GM10248 (cell line): ENCODE data around the gene PDE4D.

ENCODE experiments used
- CTCF ChIA-PET: fragments of 300-600 bp; sonication (Branson Sonifier 250); formaldehyde crosslinking; extraction: SDS; loops from one replicate; lab custom pipeline; 2021; ENCODE audit warnings: antibody characterized with exemption; lab: Yijun Ruan, JAX
- POLR2A ChIA-PET: fragments of 350-650 bp; sonication (Branson Sonifier 250); formaldehyde crosslinking; extraction: SDS; loops from one replicate; lab custom pipeline; 2020; ENCODE audit warnings: antibody characterized with exemption; lab: Yijun Ruan, JAX
- DNase-seq: peaks from one replicate; pipeline ENCODE4 v3.0.0; 2012; ENCODE audit errors: extremely low spot score
- CTCF ChIP-seq: IDR thresholded peaks from 2 replicates; pipeline ENCODE4 v1.5.1; 2012; ENCODE audit warnings: mild to moderate bottlenecking, low read depth; ENCODE audit errors: extremely low read depth, missing control alignments, control extremely low read depth

The PDE4D gene

GRCh38 chr5:58993461-58993860 lies 900.1 kb downstream of the PDE4D start:
- CTCF ChIA-PET = no interaction called here
- TF ChIP-seq CTCF = no peak
- POLR2A ChIA-PET = no interaction called here
- no peak for DNase-seq

GRCh38 chr5:58988938-58989337 lies 904.6 kb downstream of the PDE4D start:
- no peak for DNase-seq
- ChIA-PET CTCF (no interaction called here), POLR2A (no interaction called here)
- no peak for TF ChIP-seq CTCF

- CTCF ChIA-PET = interaction anchor here (1.0 to 2.0 kb wide), 3 partner anchors 12 to 101 kb away, joined by 3 to 4 read pairs (median 3); no protein-coding TSS in a partner anchor
- no peak for TF ChIP-seq CTCF
- POLR2A ChIA-PET = no interaction called here
- no peak for DNase-seq
These were observed 906.3 kb downstream of the PDE4D start for GRCh38 chr5:58987193-58987592.

- TF ChIP-seq CTCF = no peak
- ChIA-PET POLR2A (no interaction called here), CTCF (interaction anchor here (1.2 to 2.7 kb wide), 3 partner anchors 9 to 100 kb away, joined by 3 to 7 read pairs (median 4); no protein-coding TSS in a partner anchor)
- DNase-seq = no peak
These were observed 907.2 kb downstream of the PDE4D start for GRCh38 chr5:58986281-58986680.

GRCh38 chr5:58985759-58986158 lies 907.8 kb downstream of the PDE4D start:
- ChIA-PET POLR2A (no interaction called here), CTCF (interaction anchor here (1.2 to 2.7 kb wide), 4 partner anchors 9 to 99 kb away, joined by 3 to 9 read pairs (median 6); no protein-coding TSS in a partner anchor)
- no peak for TF ChIP-seq CTCF
- DNase-seq = no peak

- ChIA-PET CTCF (interaction anchor here (1.2 to 2.7 kb wide), 3 partner anchors 10 to 14 kb away, joined by 3 to 9 read pairs (median 7); no protein-coding TSS in a partner anchor), POLR2A (no interaction called here)
- DNase-seq = no peak
- TF ChIP-seq CTCF = no peak
These were observed 908.2 kb downstream of the PDE4D start for GRCh38 chr5:58985311-58985710.
